Neural cell (in vitro differentiated cells): ENCODE results near the gene ACVRL1. TPM values are rescaled to one million over a fixed set of nuclear protein-coding genes. Genes with fewer than 3 reads are reported as not detected.

Source experiments
- H2AFZ ChIP-seq: fragments of 200-600, 300-800 bp; sonication (generic), shearing (Covaris generic); 2 replicates; pipeline ENCODE4 v1.6.0; 2014; ENCODE audit warnings: low read depth, mild to moderate bottlenecking, antibody characterized with exemption, low read length, moderate library complexity
- H3F3A ChIP-seq: fragments of 200-600 bp; shearing (Covaris generic); 2 replicates; pipeline ENCODE4 v1.6.1; 2016; ENCODE audit warnings: mild to moderate bottlenecking, moderate library complexity, mixed read lengths, antibody characterized with exemption, low read length; ENCODE audit not compliant: insufficient read depth, poor library complexity, severe bottlenecking
- H3K27ac ChIP-seq: fragments of 200-600, 300-800 bp; sonication (generic), shearing (Covaris generic); 2 replicates; pipeline ENCODE4 v1.5.1; 2014; ENCODE audit warnings: mild to moderate bottlenecking, low read length, moderate library complexity
- H3K27me3 ChIP-seq: fragments of 300-800, 200-600 bp; sonication (generic), shearing (Covaris generic); 2 replicates; pipeline ENCODE4 v1.6.0; 2014; ENCODE audit warnings: mild to moderate bottlenecking, low read depth, low read length, moderate library complexity; ENCODE audit not compliant: insufficient read depth
- H3K36me3 ChIP-seq: fragments of 300-800, 200-600 bp; sonication (generic), shearing (Covaris generic); 2 replicates; pipeline ENCODE4 v1.5.1; 2014; ENCODE audit warnings: mild to moderate bottlenecking, antibody characterized with exemption, low read length, moderate library complexity; ENCODE audit not compliant: insufficient read depth
- H3K4me2 ChIP-seq: fragments of 300-800, 200-600 bp; sonication (generic), shearing (Covaris generic); 2 replicates; pipeline ENCODE4 v1.6.0; 2014; ENCODE audit warnings: mild to moderate bottlenecking, low read length
- H3K4me3 ChIP-seq: fragments of 300-800, 200-600 bp; sonication (generic), shearing (Covaris generic); 2 replicates; pipeline ENCODE4 v1.5.1; 2014; ENCODE audit warnings: mild to moderate bottlenecking, low read length, moderate library complexity
- H3K79me2 ChIP-seq: fragments of 200-600 bp; shearing (Covaris generic); replicated peaks from 2 replicates; pipeline ENCODE4 v1.6.0; 2014; ENCODE audit warnings: mild to moderate bottlenecking, low read length, moderate library complexity; ENCODE audit not compliant: insufficient read depth
- H3K9ac ChIP-seq: fragments of 300-800, 200-600 bp; sonication (generic), shearing (Covaris generic); 2 replicates; pipeline ENCODE4 v1.6.1; 2016; ENCODE audit warnings: mild to moderate bottlenecking, low read length, mixed read lengths
- H3K9me2 ChIP-seq: fragments of 200-600 bp; shearing (Covaris generic); 2 replicates; pipeline ENCODE4 v1.6.1; 2016; ENCODE audit warnings: mild to moderate bottlenecking, low read length, mixed read lengths; ENCODE audit not compliant: insufficient read depth
- H3K9me3 ChIP-seq: fragments of 200-600, 300-800 bp; sonication (generic), shearing (Covaris generic); 2 replicates; pipeline ENCODE4 v1.6.1; 2016; ENCODE audit warnings: mild to moderate bottlenecking, mixed run types, low read length, moderate library complexity, mixed read lengths
- H4K20me1 ChIP-seq: fragments of 200-600 bp; shearing (Covaris generic); 2 replicates; pipeline ENCODE4 v1.6.1; 2016; ENCODE audit warnings: mild to moderate bottlenecking, mixed run types; ENCODE audit not compliant: insufficient read depth
- EP300 ChIP-seq: fragments of 450-650 bp; conservative IDR thresholded peaks from 2 replicates; pipeline ENCODE4 v1.6.1; 2014; ENCODE audit warnings: antibody characterized with exemption, mild to moderate bottlenecking, moderate library complexity; ENCODE audit not compliant: poor library complexity, severe bottlenecking
- EZH2 ChIP-seq: fragments of 200-600, 300-800 bp; shearing (Covaris generic), sonication (generic); IDR thresholded peaks from 2 replicates; pipeline ENCODE4 v1.6.1; 2014; ENCODE audit warnings: antibody characterized with exemption, low read length, borderline replicate concordance, mild to moderate bottlenecking; ENCODE audit not compliant: insufficient read depth, poor library complexity, severe bottlenecking
- MXI1 ChIP-seq: fragments of 450-650 bp; conservative IDR thresholded peaks from 2 replicates; pipeline ENCODE4 v1.6.1; 2014; ENCODE audit warnings: antibody characterized with exemption, mild to moderate bottlenecking; ENCODE audit not compliant: poor library complexity, severe bottlenecking
- POLR2AphosphoS5 ChIP-seq: IDR thresholded peaks from 2 replicates; pipeline ENCODE4 v1.6.1; 2012
- RAD21 ChIP-seq: fragments of 450-650 bp; conservative IDR thresholded peaks from 2 replicates; pipeline ENCODE4 v1.6.1; 2014; ENCODE audit warnings: antibody characterized with exemption, mild to moderate bottlenecking, moderate library complexity
- TAF1 ChIP-seq: IDR thresholded peaks from 2 replicates; pipeline ENCODE4 v1.6.1; 2012; ENCODE audit warnings: low read depth
- polyA plus RNA-seq: library from polyadenylated mRNA; depleted of rRNA; stranded (reverse); fragments of >200 nt; gene quantifications from 2 replicates; pipeline ENCODE4 v1.2.3, GENCODE V29; 2014
- TF ChIP-seq, protein P1 (sequence below): IDR thresholded peaks from 2 replicates; pipeline ENCODE4 v1.6.1; 2012; ENCODE audit warnings: borderline replicate concordance
- TF ChIP-seq, protein P2 (sequence below): fragments of 450-650 bp; IDR thresholded peaks from 2 replicates; pipeline ENCODE4 v1.5.1; 2014; ENCODE audit warnings: antibody characterized with exemption, mild to moderate bottlenecking, moderate library complexity; ENCODE audit not compliant: poor library complexity, severe bottlenecking

ACVRL1 gene
- polyA plus RNA-seq, 1 donor from 2014 or later: not detected

DNA sequence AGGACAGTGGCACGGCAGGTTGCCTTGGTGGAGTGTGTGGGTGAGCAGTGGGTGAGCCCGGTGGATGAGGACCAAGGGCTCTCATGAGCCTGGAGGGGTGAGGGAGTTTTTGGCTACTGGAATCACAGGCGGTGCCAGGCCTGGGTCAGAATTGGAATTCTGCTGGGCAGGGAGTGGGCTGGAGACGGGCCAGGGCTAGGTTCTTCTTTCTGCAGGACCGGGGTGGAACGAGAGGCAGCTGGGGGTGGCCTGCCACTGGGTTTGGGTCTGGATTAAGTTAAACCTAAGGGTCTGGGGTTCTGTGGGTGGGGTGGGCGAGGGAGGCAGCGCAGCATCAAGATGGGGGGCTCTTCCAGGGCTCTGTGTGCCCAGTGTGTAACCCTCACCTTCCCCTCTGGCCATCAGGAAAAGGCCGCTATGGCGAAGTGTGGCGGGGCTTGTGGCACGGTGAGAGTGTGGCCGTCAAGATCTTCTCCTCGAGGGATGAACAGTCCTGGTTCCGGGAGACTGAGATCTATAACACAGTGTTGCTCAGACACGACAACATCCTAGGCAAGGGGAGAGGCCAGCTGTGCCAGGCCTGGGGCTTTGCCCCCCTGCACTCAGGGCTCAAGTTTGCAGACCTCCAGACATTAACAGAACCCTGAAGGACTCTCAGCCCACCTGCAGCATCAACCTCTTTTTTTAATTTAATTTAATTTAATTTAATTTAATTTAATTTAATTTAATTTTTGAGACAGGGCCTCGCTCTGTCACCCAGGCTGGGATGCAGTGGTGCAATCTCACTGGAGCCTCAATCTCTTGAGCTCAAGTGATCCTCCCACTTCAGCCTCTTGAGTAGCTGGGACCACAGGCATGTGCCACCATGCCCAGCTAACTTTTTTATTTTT is 7.0 kb downstream of the ACVRL1 start:
- Histone ChIP-seq H3K9ac (no peak overlapping the region), H3K36me3 (no peaks in the 10 kb centered on the region), H3K79me2 (no peaks in the 10 kb centered on the region), H3K27me3 (no peaks in the 10 kb centered on the region), H3K9me2 (no peaks in the 10 kb centered on the region), H3K9me3 (no peaks in the 10 kb centered on the region), H4K20me1 (no peaks in the 10 kb centered on the region), H3K4me3 (no peak overlapping the region), H3K27ac (no peak overlapping the region), H2AFZ (no peak overlapping the region), H3F3A (no peaks in the 10 kb centered on the region), H3K4me2 (no peak overlapping the region)
- TF ChIP-seq, protein P1, sequence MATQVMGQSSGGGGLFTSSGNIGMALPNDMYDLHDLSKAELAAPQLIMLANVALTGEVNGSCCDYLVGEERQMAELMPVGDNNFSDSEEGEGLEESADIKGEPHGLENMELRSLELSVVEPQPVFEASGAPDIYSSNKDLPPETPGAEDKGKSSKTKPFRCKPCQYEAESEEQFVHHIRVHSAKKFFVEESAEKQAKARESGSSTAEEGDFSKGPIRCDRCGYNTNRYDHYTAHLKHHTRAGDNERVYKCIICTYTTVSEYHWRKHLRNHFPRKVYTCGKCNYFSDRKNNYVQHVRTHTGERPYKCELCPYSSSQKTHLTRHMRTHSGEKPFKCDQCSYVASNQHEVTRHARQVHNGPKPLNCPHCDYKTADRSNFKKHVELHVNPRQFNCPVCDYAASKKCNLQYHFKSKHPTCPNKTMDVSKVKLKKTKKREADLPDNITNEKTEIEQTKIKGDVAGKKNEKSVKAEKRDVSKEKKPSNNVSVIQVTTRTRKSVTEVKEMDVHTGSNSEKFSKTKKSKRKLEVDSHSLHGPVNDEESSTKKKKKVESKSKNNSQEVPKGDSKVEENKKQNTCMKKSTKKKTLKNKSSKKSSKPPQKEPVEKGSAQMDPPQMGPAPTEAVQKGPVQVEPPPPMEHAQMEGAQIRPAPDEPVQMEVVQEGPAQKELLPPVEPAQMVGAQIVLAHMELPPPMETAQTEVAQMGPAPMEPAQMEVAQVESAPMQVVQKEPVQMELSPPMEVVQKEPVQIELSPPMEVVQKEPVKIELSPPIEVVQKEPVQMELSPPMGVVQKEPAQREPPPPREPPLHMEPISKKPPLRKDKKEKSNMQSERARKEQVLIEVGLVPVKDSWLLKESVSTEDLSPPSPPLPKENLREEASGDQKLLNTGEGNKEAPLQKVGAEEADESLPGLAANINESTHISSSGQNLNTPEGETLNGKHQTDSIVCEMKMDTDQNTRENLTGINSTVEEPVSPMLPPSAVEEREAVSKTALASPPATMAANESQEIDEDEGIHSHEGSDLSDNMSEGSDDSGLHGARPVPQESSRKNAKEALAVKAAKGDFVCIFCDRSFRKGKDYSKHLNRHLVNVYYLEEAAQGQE: no peak
- TF ChIP-seq POLR2AphosphoS5: no peak
- no peak for TF ChIP-seq EZH2
- no peak for TF ChIP-seq TAF1
- no peak for TF ChIP-seq RAD21
- TF ChIP-seq EP300: no peak

DNA sequence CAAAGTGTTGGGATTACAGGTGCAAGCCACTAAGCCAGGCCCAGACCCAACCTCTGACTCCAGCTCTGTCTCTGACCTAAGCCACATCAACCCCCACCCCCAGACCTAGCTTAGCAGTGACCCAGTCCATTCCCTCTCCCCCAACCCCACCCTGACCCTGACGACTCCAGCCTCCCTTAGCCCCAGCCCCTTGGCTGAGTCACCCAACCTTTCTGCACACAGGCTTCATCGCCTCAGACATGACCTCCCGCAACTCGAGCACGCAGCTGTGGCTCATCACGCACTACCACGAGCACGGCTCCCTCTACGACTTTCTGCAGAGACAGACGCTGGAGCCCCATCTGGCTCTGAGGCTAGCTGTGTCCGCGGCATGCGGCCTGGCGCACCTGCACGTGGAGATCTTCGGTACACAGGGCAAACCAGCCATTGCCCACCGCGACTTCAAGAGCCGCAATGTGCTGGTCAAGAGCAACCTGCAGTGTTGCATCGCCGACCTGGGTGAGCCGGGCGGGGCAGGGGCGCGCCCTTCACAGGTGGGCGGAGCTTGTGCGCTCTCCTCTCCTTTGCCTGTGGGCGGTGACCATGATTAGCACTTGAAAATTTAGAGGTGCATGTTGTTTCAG is 7.8 kb downstream of the ACVRL1 start:
- no peaks in the 10 kb centered on the region for H3K27me3 ChIP-seq
- H3K4me2 ChIP-seq: no peak overlapping the region
- H2AFZ ChIP-seq: no peak overlapping the region
- no peak overlapping the region for H3K27ac ChIP-seq
- H3K36me3 ChIP-seq: no peaks in the 10 kb centered on the region
- TF ChIP-seq TAF1: no peak
- TF ChIP-seq, protein P2, sequence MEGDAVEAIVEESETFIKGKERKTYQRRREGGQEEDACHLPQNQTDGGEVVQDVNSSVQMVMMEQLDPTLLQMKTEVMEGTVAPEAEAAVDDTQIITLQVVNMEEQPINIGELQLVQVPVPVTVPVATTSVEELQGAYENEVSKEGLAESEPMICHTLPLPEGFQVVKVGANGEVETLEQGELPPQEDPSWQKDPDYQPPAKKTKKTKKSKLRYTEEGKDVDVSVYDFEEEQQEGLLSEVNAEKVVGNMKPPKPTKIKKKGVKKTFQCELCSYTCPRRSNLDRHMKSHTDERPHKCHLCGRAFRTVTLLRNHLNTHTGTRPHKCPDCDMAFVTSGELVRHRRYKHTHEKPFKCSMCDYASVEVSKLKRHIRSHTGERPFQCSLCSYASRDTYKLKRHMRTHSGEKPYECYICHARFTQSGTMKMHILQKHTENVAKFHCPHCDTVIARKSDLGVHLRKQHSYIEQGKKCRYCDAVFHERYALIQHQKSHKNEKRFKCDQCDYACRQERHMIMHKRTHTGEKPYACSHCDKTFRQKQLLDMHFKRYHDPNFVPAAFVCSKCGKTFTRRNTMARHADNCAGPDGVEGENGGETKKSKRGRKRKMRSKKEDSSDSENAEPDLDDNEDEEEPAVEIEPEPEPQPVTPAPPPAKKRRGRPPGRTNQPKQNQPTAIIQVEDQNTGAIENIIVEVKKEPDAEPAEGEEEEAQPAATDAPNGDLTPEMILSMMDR: no peak
- no peak for TF ChIP-seq RAD21
- TF ChIP-seq MXI1: no peak
- no peak for TF ChIP-seq EZH2
- no peak for TF ChIP-seq EP300
- TF ChIP-seq, protein P1: no peak
- no peaks in the 10 kb centered on the region for H3F3A ChIP-seq
- no peaks in the 10 kb centered on the region for H4K20me1 ChIP-seq
- no peak overlapping the region for H3K9ac ChIP-seq
- no peaks in the 10 kb centered on the region for H3K79me2 ChIP-seq
- no peaks in the 10 kb centered on the region for H3K9me2 ChIP-seq
- no peak overlapping the region for H3K4me3 ChIP-seq
- no peaks in the 10 kb centered on the region for H3K9me3 ChIP-seq
